Activated CD4-positive, alpha-beta T cell treated with anti-CD3 and anti-CD28 coated beads for 1 hour (primary cell): ENCODE measurements around the gene PKLR.
"Not testable (repeated sequence)": the region's sequence is repeated elsewhere in the genome, so short reads cannot be mapped to it uniquely, and the experiment has no call there.

ENCODE experiments used
- DNase-seq: peaks from one replicate; pipeline ENCODE4 v3.0.0-alpha.2; 2020

Gene PKLR

DNA sequence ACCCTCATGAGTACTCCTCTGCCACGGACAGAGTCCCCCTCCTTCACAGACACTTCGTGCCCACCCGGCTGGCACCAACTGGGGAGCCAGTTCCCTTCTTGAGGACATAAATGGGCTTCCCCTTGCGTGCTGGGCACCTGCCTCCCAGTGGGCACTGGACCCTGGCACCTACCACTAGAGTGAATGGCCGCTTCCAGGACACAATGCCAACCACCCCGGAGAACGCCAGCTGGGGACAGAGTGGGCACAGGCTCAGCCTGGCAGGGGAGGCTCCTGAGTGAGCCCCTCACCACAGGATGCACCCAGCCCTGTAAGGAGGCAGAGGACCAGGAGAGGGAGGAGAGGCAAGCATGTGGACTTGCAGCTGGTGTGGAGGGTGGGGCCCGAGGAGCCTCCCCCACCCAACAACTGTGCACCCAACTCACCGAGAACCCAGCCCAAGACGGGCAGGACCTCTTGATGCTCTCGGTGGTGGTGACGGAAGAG lies 47.0 kb downstream of the PKLR start:
- DNase-seq = no peak

DNA sequence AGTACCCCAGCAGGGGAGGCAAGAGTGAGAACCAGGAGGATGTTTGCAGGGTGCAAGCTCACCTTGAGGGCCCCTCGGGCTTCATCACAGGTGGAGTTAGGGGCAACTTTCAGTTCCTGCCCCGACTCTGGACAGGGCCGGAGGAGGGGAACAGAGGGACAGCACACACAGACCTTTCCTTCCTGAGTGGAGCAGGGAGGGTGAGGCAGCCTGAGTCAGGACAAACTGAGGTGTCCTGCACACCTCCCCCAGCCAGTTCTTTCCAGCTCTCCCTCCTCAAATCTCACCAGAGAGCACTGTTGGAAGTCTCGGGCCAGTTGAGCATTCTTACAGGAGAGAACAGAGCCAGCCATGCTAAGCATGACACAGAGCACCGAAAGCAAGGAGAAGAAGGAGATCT lies 47.4 kb downstream of the PKLR start:
- no peak for DNase-seq

DNA sequence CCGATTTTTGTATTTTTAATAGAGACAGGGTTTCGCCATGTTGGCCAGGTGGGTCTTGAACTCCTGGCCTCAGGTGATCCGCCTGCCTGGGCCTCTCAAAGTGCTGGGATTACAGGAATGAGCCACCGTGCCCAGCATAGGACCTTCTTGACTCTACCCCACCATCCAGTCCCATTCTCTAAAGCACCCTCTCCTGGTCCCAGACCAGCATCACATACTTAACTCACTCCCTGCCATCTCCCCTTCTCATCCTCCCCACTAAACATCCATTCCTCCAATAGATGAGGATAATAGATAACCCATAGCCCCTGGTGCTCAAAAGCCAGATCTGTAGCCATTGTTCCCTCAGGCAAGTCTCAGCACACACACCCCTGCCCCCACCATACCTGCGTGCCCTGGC lies 48.0 kb downstream of the PKLR start:
- DNase-seq = no peak

DNA sequence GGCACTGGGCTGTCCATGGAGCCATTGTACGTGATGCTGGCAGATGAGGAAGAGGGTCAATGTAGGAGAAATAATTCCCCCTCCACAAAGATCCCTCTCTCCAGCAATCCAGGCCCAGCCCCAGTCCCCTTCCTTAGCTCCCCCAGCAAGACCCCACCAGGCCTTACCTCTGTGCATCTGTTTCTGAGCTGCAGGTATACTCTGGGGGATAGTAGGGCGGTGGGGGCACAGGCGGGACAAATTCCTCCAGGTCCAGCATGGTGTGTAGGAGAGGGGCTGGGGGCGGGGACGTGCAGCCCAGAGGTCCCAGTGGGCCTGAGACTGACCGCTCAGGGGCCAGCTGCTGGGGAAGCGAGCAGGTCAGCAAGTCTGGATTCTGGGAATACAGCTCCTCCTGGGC lies 49.7 kb downstream of the PKLR start:
- no peak for DNase-seq

DNA sequence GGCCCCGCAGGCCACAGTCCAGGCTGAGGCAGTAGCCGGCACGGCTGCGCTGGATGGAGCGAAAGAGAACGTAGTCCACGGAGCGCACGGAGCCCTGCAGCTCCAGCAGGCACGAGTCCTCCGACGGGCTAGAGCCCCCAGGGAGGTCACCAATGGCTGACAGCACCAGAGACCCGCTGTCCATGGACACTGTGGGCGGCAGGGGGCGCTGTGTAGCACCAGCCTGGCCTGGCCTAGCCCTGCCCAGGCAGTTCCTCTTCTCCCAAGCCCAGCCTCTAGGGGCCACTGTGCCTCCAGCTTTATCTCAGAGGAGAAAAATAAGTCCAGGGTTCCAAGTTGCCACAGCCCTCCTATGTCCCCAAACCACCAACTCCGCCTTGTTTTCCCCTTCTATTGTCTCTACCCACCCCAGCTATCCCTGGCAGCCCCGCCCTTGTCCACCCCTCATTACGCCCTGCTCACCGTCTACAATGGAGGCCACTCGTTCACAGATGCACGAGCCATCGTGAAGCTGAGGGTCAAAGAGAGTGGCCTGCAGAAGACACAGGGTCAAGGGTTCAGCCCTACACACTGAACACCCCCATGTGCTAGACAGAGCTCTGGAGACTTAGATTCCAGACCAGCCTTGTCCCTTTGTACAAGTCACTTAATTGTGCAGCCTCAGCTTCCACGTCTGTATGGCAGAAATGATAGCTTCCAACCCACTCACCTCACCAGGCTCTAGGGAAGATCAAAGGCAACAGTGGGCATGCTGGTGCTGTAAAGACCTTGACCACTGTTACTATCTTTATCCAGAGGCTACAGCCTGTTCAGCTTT lies 50.4 kb downstream of the PKLR start:
- peak; percentile 93 for DNase-seq

DNA sequence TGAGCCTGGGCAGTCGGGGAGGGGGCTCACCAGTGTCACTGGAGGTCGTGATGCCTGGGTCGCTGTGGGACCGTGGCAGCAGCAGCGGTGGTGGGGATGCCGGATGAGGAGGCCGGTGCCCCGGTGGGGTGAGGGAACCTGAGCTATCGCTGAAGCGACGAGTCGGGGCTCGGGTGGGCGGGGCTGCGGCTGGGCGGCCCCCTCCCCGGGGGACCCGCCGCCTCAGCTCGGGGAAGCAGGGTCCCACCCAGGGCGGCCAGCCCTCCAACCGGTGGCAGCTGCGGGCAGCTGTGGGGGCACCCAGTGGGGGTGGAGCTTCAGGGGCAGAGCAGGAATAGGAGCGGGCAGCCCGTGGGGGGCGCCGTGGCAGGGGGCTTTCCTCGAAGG lies 51.0 kb downstream of the PKLR start:
- no peak for DNase-seq

DNA sequence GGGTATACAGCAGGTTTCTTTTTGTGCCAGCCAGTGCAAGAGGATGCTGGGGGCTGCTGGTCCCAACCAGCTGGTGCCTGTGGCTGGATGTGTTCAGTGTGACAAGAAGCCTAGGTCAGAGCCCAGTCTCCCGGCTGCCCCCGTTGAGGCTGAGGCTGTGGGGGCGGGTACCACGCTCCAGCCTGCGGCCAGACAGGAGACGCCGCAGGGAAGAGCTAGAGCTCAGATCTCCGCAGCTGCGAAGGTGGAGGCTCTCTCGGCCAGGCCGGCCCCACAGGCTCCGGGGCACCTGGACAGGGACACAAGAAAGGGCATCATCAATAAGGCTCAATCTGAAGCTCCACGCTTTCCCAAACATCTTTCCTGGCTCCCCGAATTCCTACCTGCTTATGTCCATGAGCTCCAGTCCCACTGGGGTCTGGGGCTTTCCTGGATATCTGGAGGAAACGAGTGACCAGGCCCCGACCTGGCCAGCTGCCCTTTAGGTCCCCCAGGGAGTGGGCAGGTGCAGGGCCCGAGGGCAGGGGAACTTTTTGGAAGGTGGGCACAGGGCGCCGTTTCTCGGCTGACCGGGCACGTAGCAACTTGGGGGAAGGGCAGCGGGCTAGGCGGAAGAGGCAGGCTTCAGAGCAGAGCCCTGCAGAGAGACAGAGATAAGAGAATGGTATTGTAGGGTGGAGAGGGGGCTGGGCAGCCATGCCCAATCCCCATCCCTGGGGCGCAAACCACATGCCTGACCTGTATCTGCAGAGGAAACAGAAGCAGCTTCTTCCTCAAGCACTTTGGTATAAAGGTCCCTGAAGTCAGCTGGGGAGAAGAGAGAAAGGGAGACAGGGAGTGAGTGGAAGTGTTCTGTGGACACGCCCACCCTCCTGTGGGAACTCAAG lies 53.3 kb downstream of the PKLR start:
- DNase-seq = no peak

DNA sequence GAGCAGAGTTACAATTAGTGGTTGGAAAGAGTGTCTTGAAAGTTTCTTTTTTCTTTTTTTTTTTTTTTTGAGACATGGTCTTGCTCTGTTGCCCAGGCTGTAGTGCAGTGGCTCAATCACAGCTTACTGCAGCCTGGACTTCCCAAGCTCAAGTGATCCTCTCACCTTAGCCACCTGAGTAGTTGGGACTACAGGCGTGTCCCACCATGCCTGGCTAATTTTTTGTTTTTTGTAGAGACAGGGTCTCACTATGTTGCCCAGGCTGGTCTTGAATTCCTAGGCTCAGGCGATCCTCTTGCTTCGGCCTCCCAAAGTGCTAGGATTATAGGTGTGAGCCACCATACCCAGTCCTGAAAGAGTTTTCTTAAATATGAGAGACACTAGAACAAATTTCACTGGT lies 54.4 kb downstream of the PKLR start:
- not testable (repeated sequence) for DNase-seq

DNA sequence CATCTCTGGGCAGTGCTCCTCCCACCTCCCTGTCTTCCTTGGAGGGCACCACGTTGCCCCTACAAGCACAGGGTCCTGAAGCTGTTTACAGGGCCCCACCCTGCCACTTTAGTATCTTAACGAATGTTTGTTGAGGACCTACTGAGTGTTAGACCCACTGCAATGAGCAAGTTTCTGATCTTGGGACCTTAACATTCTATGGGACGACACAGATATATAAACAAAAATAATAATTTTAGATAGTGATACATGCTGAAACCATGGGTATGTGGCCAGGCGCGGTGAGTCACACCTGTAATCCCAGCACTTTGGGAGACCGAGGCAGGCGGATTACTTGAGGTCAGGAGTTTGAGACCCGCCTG lies 56.1 kb downstream of the PKLR start:
- no peak for DNase-seq

DNA sequence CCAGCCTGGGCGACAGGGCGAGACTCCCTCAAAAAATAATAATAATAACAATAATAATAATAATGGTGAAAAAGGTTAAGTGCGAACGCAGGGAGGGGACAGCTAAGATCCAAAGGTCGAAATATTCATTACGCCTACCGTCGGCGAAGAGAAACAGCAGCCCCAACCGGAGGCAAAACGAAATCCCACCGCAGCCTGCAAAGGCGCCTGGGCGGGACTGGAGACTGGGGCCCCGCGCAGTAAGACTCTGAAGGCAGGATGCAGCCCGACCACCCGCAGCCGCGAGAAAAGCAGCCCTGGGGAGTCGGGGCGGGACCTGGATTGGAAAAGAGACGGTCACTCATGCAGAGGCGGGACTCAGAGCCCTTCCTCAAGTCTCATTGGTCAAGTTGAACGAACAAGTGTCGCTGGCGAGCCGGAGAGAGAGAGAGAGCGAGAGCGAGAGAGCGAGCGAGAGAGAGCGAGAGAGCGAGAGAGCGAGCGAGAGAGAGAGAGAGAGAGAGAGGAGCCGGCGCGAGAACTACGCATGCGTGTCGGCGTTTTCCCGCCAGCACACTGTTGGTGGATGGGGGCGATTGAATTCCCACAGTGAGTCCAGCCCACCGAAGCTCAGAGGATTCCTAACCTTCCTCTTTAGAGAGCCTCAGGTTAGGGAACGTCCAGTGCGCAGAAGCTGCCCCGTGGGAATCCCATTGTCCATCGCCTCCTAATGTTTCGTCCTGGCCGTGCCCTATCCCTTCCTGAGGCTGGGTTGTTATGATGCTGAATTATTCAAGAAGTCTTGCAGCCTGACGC lies 56.7 kb downstream of the PKLR start:
- DNase-seq = peak; percentile 85

DNA sequence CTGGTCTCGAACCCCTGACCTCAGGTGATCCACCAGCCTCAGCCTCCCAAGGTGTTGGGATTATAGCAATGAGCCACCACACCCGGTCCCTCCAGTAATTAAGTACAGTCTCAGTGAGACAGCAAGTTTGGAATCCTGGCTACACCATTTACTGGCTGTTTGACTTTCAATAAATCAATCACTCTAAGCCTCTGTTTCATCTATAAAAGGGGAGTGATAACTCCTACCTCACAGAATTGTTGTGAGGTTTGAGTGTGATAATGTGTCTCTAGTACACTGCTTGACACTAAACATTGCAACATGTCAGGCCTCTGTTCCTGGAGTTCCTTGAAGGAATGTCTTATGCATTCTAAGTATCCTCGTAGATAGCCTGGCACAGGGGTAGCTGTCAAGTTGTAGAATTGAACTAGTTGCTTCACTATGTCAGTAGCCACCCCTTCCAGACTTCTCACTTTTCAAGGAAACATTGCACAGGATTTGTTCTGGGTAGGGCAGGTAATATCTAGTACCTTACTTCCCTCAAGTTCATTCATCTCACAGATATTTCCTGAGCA lies 58.4 kb downstream of the PKLR start:
- no peak for DNase-seq

DNA sequence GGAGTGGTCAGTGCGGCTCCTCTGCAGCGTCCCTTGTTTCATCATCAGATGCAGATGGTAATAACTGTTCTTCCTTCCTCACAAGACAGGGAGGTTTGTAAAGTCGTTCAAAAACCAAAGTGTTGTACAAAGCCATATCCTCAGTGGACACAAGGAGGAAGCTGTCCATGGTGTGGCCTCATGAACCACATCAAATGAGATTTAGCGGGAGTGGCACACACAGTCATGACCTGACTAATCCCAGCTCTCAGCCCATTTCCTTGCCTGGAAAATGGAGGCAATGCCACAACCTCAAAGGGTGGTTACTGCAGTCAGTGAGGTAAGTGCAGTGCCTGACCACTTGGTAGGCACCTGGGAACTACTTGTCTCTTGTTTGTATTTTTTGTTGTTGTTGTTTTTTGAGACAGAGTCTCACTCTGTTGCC lies 59.4 kb downstream of the PKLR start:
- DNase-seq = no peak

DNA sequence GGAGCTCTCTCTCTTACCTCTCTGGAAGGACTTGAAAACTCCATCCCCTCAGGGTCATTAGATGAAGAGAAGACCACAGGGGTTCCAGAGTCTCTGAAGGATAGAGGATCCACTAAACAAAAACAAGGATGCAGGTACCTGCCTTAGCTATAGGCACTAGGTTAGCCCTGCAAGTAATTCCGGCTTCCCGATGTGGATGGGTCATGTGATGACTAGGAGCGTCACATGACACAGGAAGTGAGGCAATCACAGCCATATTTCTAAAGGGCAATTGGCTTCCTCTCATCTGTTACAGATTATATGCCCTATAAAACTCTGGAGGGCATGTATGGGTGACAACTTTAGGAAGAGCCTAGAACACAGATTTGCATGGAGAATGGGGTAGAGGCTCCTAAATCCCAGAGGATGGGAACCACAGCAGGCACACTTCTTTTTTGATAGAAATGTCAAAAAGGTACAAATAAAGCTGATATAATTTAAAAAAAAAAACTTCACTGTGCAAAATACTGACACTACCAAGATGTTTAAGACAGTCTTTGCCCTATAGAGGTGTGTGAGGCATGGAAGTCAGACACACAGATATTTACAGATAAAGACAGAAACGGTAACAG lies 60.1 kb downstream of the PKLR start:
- DNase-seq = peak; percentile 43
